Natural killer cell (primary cell): Measurements from ENCODE around the gene COL27A1. TPM values are rescaled to one million over a fixed set of nuclear protein-coding genes. Genes with fewer than 3 reads are reported as not detected.

Experiments
- ATAC-seq, 3 donors: fragments of 150-1000 bp in 2 of 3; fragments of 200-7000 bp in 1 of 3; cut with Tn5 transposase; 1 replicate in 1 of 3; 2 replicates in 2 of 3; pipeline ENCODE4 v1.10.0; 2021; ENCODE audit warnings: mild to moderate bottlenecking in 2 of 3, moderate library complexity in 2 of 3
- DNase-seq, 2 donors: peaks; one replicate each; pipeline versions ENCODE4 v3.0.0 to v3.0.0-alpha.2; 2013 to 2021; ENCODE audit warnings: mixed read lengths in 1 of 2
- H3K27ac ChIP-seq: one replicate; pipeline ENCODE4 v1.5.1; 2013; ENCODE audit warnings: mild to moderate bottlenecking, low read length
- H3K27me3 ChIP-seq: one replicate; pipeline ENCODE4 v1.6.1; 2013; ENCODE audit warnings: low read length; ENCODE audit not compliant: control insufficient read depth, insufficient read depth
- H3K36me3 ChIP-seq: one replicate; pipeline ENCODE4 v1.6.1; 2013; ENCODE audit warnings: low read length; ENCODE audit not compliant: control insufficient read depth, insufficient read depth
- H3K4me1 ChIP-seq: one replicate; pipeline ENCODE4 v1.6.1; 2013; ENCODE audit warnings: low read length; ENCODE audit not compliant: control insufficient read depth, insufficient read depth
- H3K4me3 ChIP-seq: one replicate; pipeline ENCODE4 v1.5.1; 2013; ENCODE audit warnings: low read length
- H3K9me3 ChIP-seq: one replicate; pipeline ENCODE4 v1.6.1; 2013; ENCODE audit warnings: low read length; ENCODE audit not compliant: control insufficient read depth, insufficient read depth
- H3K27ac Mint-ChIP-seq, 2 donors: one replicate each; pipeline ENCODE4 v1.8.0; 2022; ENCODE audit warnings: mild to moderate bottlenecking in 2 of 2, mixed read lengths in 2 of 2, moderate library complexity in 1 of 2
- H3K27me3 Mint-ChIP-seq, 2 donors: one replicate each; pipeline ENCODE4 v1.8.0; 2022; ENCODE audit warnings: low read depth in 2 of 2, mixed read lengths in 2 of 2
- H3K36me3 Mint-ChIP-seq: one replicate; pipeline ENCODE4 v1.8.0; 2022; ENCODE audit warnings: mixed read lengths
- H3K4me1 Mint-ChIP-seq, 2 donors: one replicate each; pipeline ENCODE4 v1.8.0; 2022; ENCODE audit warnings: mixed read lengths in 2 of 2
- H3K4me3 Mint-ChIP-seq: one replicate; pipeline ENCODE4 v1.8.0; 2022; ENCODE audit warnings: mild to moderate bottlenecking, moderate library complexity, mixed read lengths
- H3K9me3 Mint-ChIP-seq, 2 donors: one replicate each; pipeline ENCODE4 v1.8.0; 2022; ENCODE audit warnings: mixed read lengths in 2 of 2
- CTCF ChIP-seq: fragments of 200-600 bp; IDR thresholded peaks from one replicate; pipeline ENCODE4 v1.8.0; 2022; ENCODE audit warnings: antibody characterized with exemption
- WGBS: methylation state at CpG from one replicate; pipeline ENCODE4 v1.1.7; 2013; ENCODE audit warnings: missing lambda C conversion rate; ENCODE audit not compliant: insufficient coverage; 5-methylcytosine and 5-hydroxymethylcytosine counted together
- intact Hi-C: fragments of 100-400 bp; cut with micrococcal nuclease; formaldehyde crosslinking; loops from one replicate; pipeline ENCODE4 v1.14.2; 2022
- total RNA-seq, 4 donors: library from RNA; stranded (reverse); fragments of 120-200 nt in 1 of 4; gene quantifications; one replicate each; pipeline versions ENCODE4 v1.2.3 to v1.2.4, GENCODE V29; 2013 to 2022

COL27A1 gene
- total RNA-seq, 3 donors from 2014 or later (not counting 1 experiment from before 2014, with no cell fraction given): not detected

- H3K27me3 ChIP-seq: no peaks in the 10 kb centered on the region
- ATAC-seq (no peak), DNase-seq (no peak)
- H3K36me3 Mint-ChIP-seq: no peaks in the 10 kb centered on the region
- TF ChIP-seq CTCF: no peak
- no peaks in the 10 kb centered on the region for H3K4me1 ChIP-seq
- H3K27ac Mint-ChIP-seq: no peak overlapping the region
- intact Hi-C loops: no loop called here
- H3K27ac ChIP-seq: no peak overlapping the region
- no peaks in the 10 kb centered on the region for H3K4me1 Mint-ChIP-seq
- no peaks in the 10 kb centered on the region for H3K9me3 ChIP-seq
- no peak overlapping the region for H3K4me3 Mint-ChIP-seq
- H3K27me3 Mint-ChIP-seq: no peaks in the 10 kb centered on the region
- WGBS: 85% methylated on average over 5 of the region's 5 CpGs
- no peak overlapping the region for H3K4me3 ChIP-seq
- no peaks in the 10 kb centered on the region for H3K36me3 ChIP-seq
- H3K9me3 Mint-ChIP-seq: no peaks in the 10 kb centered on the region
These were observed 57.5 kb downstream of the COL27A1 start for GRCh38 chr9:114212826-114213225.

GRCh38 chr9:114213566-114213965 is 58.2 kb downstream of the COL27A1 start:
- no peaks in the 10 kb centered on the region for H3K4me1 Mint-ChIP-seq
- 88% methylated on average over 6 of the region's 6 CpGs for WGBS
- intact Hi-C loops: no loop called here
- H3K27ac Mint-ChIP-seq: no peak overlapping the region
- no peak for ATAC-seq
- Histone ChIP-seq H3K4me1 (no peaks in the 10 kb centered on the region), H3K4me3 (no peak overlapping the region), H3K36me3 (no peaks in the 10 kb centered on the region), H3K27ac (no peak overlapping the region), H3K27me3 (no peaks in the 10 kb centered on the region), H3K9me3 (no peaks in the 10 kb centered on the region)
- no peaks in the 10 kb centered on the region for H3K36me3 Mint-ChIP-seq
- TF ChIP-seq CTCF: no peak
- H3K27me3 Mint-ChIP-seq: no peaks in the 10 kb centered on the region
- no peak for DNase-seq
- no peak overlapping the region for H3K4me3 Mint-ChIP-seq
- H3K9me3 Mint-ChIP-seq: no peaks in the 10 kb centered on the region

- H3K27me3 ChIP-seq: no peaks in the 10 kb centered on the region
- ATAC-seq: no peak
- no peak overlapping the region for H3K27ac Mint-ChIP-seq
- 79% methylated on average over 6 of the region's 6 CpGs for WGBS
- no peaks in the 10 kb centered on the region for H3K36me3 ChIP-seq
- no peaks in the 10 kb centered on the region for H3K4me1 Mint-ChIP-seq
- no peak for DNase-seq
- no peaks in the 10 kb centered on the region for H3K4me1 ChIP-seq
- no peak for TF ChIP-seq CTCF
- no peak overlapping the region for H3K4me3 Mint-ChIP-seq
- no peaks in the 10 kb centered on the region for H3K27me3 Mint-ChIP-seq
- H3K36me3 Mint-ChIP-seq: no peaks in the 10 kb centered on the region
- H3K9me3 ChIP-seq: no peaks in the 10 kb centered on the region
- H3K27ac ChIP-seq: no peak overlapping the region
- no peaks in the 10 kb centered on the region for H3K9me3 Mint-ChIP-seq
- H3K4me3 ChIP-seq: no peak overlapping the region
- intact Hi-C loops: no loop called here
These were observed 58.8 kb downstream of the COL27A1 start for GRCh38 chr9:114214181-114214580.

GRCh38 chr9:114214686-114215414 is 59.5 kb downstream of the COL27A1 start:
- no peak for TF ChIP-seq CTCF
- Histone ChIP-seq H3K27ac (no peak overlapping the region), H3K36me3 (no peaks in the 10 kb centered on the region), H3K4me3 (no peak overlapping the region), H3K4me1 (no peaks in the 10 kb centered on the region), H3K27me3 (no peaks in the 10 kb centered on the region), H3K9me3 (no peaks in the 10 kb centered on the region)
- Mint-ChIP-seq H3K4me3 (no peak overlapping the region), H3K9me3 (no peaks in the 10 kb centered on the region), H3K27ac (no peak overlapping the region), H3K27me3 (no peaks in the 10 kb centered on the region), H3K36me3 (no peaks in the 10 kb centered on the region), H3K4me1 (no peaks in the 10 kb centered on the region)
- DNase-seq (no peak), ATAC-seq (no peak)
- intact Hi-C loops: no loop called here
- 84% methylated on average over 7 of the region's 7 CpGs for WGBS
